ENCODE data around the gene PLPPR4. TPM values are rescaled to one million over a fixed set of nuclear protein-coding genes. Genes with fewer than 3 reads are reported as not detected.

PLPPR4 gene
- total and polyA plus RNA-seq, 2 of the 4 experiments (the other 2 are of a cell fraction), result 4.5 to 7.0 TPM

GRCh38 chr1:99228153-99228552, 36.1 kb upstream of the PLPPR4 start:
- Histone ChIP-seq H4K20me1 (ENCODE audit: insufficient read depth, low read length) (no peaks in the 10 kb centered on the region), H3K23ac (ENCODE audit: low read depth, low read length) (no peak overlapping the region), H2BK15ac (ENCODE audit: low read depth, low read length) (no peak overlapping the region), H3K27me3 (ENCODE audit: control insufficient read depth, insufficient read depth, low read length) (peaks cover 6% of the 10 kb centered on the region), H4K91ac (ENCODE audit: insufficient read depth, low read depth, low read length) (no peak overlapping the region), H2BK20ac (ENCODE audit: low read depth, low read length) (no peak overlapping the region), H3K4me3 (ENCODE audit: insufficient read depth, low read depth, low read length) (no peak overlapping the region), H3K4ac (ENCODE audit: low read depth, low read length) (no peak overlapping the region), H2AK5ac (ENCODE audit: low read depth, low read length) (no peak overlapping the region), H4K5ac (ENCODE audit: low read depth, low read length) (no peak overlapping the region), H3K4me1 (ENCODE audit: control insufficient read depth, insufficient read depth, low read length) (no peaks in the 10 kb centered on the region), H2AK9ac (replicated peaks; ENCODE audit: low read depth, low read length, poor library complexity) (no peak overlapping the region), H3K56ac (ENCODE audit: extremely low read depth, insufficient read depth, low read length) (no peak overlapping the region), H2AFZ (replicated peaks; ENCODE audit: low read length, poor library complexity) (no peak overlapping the region), H3K9me1 (ENCODE audit: insufficient read depth, low read length) (no peaks in the 10 kb centered on the region), H3K9me3 (ENCODE audit: control insufficient read depth, insufficient read depth, low read length) (peaks cover 2% of the 10 kb centered on the region; the same call in 1 of the 2 replicates), H2BK120ac (ENCODE audit: low read depth, low read length) (no peak overlapping the region), H3K27ac (ENCODE audit: insufficient read depth, low read length) (no peak overlapping the region), H2BK5ac (ENCODE audit: low read depth, low read length, poor library complexity, severe bottlenecking) (no peak overlapping the region), H3K79me1 (ENCODE audit: low read depth in 1 of 2, low read length in 2 of 2) (no peaks in the 10 kb centered on the region), H3K9ac (ENCODE audit: low read depth, low read length) (no peak overlapping the region), H3K14ac (replicated peaks; ENCODE audit: low read depth, low read length) (no peak overlapping the region), H3K36me3 (ENCODE audit: control insufficient read depth, insufficient read depth, low read length) (no peaks in the 10 kb centered on the region), H4K8ac (ENCODE audit: low read depth in 2 of 2, low read length in 2 of 2) (no peak overlapping the region), H3K18ac (ENCODE audit: low read depth, low read length) (no peak overlapping the region), H3K4me2 (ENCODE audit: low read depth, low read length) (no peak overlapping the region)
- no TSS peak for BruUV-seq (replicated peaks)
- dilution Hi-C loops (cut with HindIII; ENCODE audit: low sequenced_read_pairs, unreplicated experiment), result no loop called here
- CTCF ChIA-PET, result no interaction called here
- ATAC-seq (ENCODE audit: low read depth), result no peak
- TF ChIP-seq RFX5 (IDR thresholded peaks at IDR 0.05; ENCODE audit: low read depth, low read length), result no peak
- no peak for TF ChIP-seq ELK1 (IDR thresholded peaks at IDR 0.05; ENCODE audit: borderline replicate concordance, low read depth, low read length)
- no peak for TF ChIP-seq NFE2L2 (IDR thresholded peaks at IDR 0.05; ENCODE audit: low read depth, low read length)
- TF ChIP-seq FOS (IDR thresholded peaks at IDR 0.05; ENCODE audit: low read depth, low read length), result no peak
- no peak for TF ChIP-seq RAD21 (IDR thresholded peaks at IDR 0.05; ENCODE audit: low read length)
- no peak for TF ChIP-seq MXI1 (IDR thresholded peaks at IDR 0.05; ENCODE audit: borderline replicate concordance, low read depth, low read length)
- TF ChIP-seq, protein P1, sequence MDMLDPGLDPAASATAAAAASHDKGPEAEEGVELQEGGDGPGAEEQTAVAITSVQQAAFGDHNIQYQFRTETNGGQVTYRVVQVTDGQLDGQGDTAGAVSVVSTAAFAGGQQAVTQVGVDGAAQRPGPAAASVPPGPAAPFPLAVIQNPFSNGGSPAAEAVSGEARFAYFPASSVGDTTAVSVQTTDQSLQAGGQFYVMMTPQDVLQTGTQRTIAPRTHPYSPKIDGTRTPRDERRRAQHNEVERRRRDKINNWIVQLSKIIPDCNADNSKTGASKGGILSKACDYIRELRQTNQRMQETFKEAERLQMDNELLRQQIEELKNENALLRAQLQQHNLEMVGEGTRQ (IDR thresholded peaks at IDR 0.05; ENCODE audit: low read depth, low read length), result no peak
- TF ChIP-seq RCOR1 (IDR thresholded peaks at IDR 0.05; ENCODE audit: insufficient replicate concordance, low read length), result no peak
- no peak for TF ChIP-seq MAZ (IDR thresholded peaks at IDR 0.05; ENCODE audit: borderline replicate concordance, low read depth, low read length)
- TF ChIP-seq CHD1 (IDR thresholded peaks at IDR 0.05; ENCODE audit: low read depth, low read length), result no peak
- TF ChIP-seq, protein P2, sequence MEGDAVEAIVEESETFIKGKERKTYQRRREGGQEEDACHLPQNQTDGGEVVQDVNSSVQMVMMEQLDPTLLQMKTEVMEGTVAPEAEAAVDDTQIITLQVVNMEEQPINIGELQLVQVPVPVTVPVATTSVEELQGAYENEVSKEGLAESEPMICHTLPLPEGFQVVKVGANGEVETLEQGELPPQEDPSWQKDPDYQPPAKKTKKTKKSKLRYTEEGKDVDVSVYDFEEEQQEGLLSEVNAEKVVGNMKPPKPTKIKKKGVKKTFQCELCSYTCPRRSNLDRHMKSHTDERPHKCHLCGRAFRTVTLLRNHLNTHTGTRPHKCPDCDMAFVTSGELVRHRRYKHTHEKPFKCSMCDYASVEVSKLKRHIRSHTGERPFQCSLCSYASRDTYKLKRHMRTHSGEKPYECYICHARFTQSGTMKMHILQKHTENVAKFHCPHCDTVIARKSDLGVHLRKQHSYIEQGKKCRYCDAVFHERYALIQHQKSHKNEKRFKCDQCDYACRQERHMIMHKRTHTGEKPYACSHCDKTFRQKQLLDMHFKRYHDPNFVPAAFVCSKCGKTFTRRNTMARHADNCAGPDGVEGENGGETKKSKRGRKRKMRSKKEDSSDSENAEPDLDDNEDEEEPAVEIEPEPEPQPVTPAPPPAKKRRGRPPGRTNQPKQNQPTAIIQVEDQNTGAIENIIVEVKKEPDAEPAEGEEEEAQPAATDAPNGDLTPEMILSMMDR (conservative IDR thresholded peaks at IDR 0.05; ENCODE audit: low read depth, low read length), result no peak
- no peak for TF ChIP-seq BHLHE40 (IDR thresholded peaks at IDR 0.05; ENCODE audit: low read depth, low read length)
- no peak for TF ChIP-seq POLR2A (IDR thresholded peaks at IDR 0.05; ENCODE audit: low read depth, low read length)
- no peak for TF ChIP-seq MAFK (IDR thresholded peaks at IDR 0.05; ENCODE audit: low read depth, low read length)
- TF ChIP-seq CEBPB (IDR thresholded peaks at IDR 0.05; ENCODE audit: low read depth, low read length), result no peak
- no peak for DNase-seq
- intact Hi-C loops (cut with micrococcal nuclease), result no loop called here
- in situ Hi-C loops (cut with MboI; ENCODE audit: low sequenced_read_pairs), result no loop called here
- POLR2A ChIA-PET (ENCODE audit: unreplicated experiment), result interaction anchor here (0.6 kb wide), 1 partner anchor 1123 kb away, joined by 9 read pairs; no protein-coding TSS in a partner anchor
- WGBS, 2 experiments (ENCODE audit: extremely low coverage in 2 of 2, insufficient read length in 1 of 2), result no CpG with 5 or more reads among the region's 2 CpGs

Data from IMR-90 (cell line).